ENCODE results near the gene RBP3.

Gene RBP3

GRCh38 chr10:47336387-47337134, 11.6 kb upstream of the RBP3 start:
- Histone ChIP-seq H3K27ac (ENCODE audit: low read length) (no peak overlapping the region), H3K79me2 (ENCODE audit: low read length) (no peaks in the 10 kb centered on the region), H3K4me3 (ENCODE audit: low read length) (no peak overlapping the region)

GRCh38 chr10:47337310-47337709, 10.9 kb upstream of the RBP3 start:
- no peak overlapping the region for H3K4me3 ChIP-seq (ENCODE audit: low read length)
- TF ChIP-seq EZH2phosphoT487 (IDR thresholded peaks at IDR 0.05; ENCODE audit: low read depth) (no peak), CTCF (IDR thresholded peaks at IDR 0.05; ENCODE audit: low read depth, low read length) (no peak)
- H3K9ac ChIP-seq (ENCODE audit: low read length) = no peak overlapping the region
- H3K9me3 ChIP-seq (ENCODE audit: insufficient read depth, low read length) = no peaks in the 10 kb centered on the region
- H4K20me1 ChIP-seq (ENCODE audit: insufficient read depth, low read length) = no peaks in the 10 kb centered on the region
- no peaks in the 10 kb centered on the region for H3K4me1 ChIP-seq (ENCODE audit: low read length)
- H3K4me2 ChIP-seq (ENCODE audit: low read length) = no peak overlapping the region
- H3K27ac ChIP-seq (ENCODE audit: low read length) = no peak overlapping the region
- no peak overlapping the region for H2AFZ ChIP-seq (ENCODE audit: low read depth, low read length)
- H3K36me3 ChIP-seq (replicated peaks; ENCODE audit: low read depth, low read length) = no peaks in the 10 kb centered on the region
- no peaks in the 10 kb centered on the region for H3K79me2 ChIP-seq (ENCODE audit: low read length)
- H3K27me3 ChIP-seq (ENCODE audit: low read depth, low read length) = no peaks in the 10 kb centered on the region; the same call in 1 of the 2 replicates

More at GRCh38 chr10:47336387-47337134, 11.6 kb upstream of the RBP3 start:
- H3K4me1 ChIP-seq (ENCODE audit: low read length) = no peaks in the 10 kb centered on the region
- H4K20me1 ChIP-seq (ENCODE audit: insufficient read depth, low read length) = no peaks in the 10 kb centered on the region
- no peak overlapping the region for H3K4me2 ChIP-seq (ENCODE audit: low read length)
- no peaks in the 10 kb centered on the region for H3K9me3 ChIP-seq (ENCODE audit: insufficient read depth, low read length)
- no peaks in the 10 kb centered on the region for H3K36me3 ChIP-seq (replicated peaks; ENCODE audit: low read depth, low read length)
- no peak overlapping the region for H2AFZ ChIP-seq (ENCODE audit: low read depth, low read length)
- no peaks in the 10 kb centered on the region; the same call in 1 of the 2 replicates for H3K27me3 ChIP-seq (ENCODE audit: low read depth, low read length)
- no peak overlapping the region for H3K9ac ChIP-seq (ENCODE audit: low read length)
- TF ChIP-seq EZH2phosphoT487 (IDR thresholded peaks at IDR 0.05; ENCODE audit: low read depth) (no peak), CTCF (IDR thresholded peaks at IDR 0.05; ENCODE audit: low read depth, low read length) (no peak)

DNA sequence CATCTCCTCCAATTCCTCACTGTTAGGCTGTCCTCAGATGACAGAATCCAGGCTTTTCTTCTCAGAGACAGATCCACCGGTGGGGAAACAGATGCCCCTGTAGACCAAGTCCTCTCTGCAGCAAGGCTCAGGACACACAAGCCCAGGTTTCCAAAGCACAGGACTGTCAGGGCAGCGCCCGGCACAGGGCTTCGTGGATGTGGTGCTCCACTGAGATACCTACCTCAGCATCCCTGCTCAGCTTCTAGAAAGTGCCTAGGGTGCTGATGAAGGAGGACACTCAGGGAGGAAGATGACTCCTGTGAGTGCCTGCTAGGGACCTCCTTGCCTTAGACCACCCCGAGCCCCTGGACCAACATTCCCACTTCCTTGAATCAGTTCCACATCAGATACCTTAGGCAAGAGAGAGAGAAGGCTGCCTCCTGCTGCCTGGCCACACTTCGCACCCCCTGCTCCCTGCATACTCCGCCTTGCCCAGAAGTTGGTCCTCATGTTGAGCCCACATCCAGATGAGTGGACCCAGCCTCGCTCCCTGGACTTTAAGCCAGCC, 8.9 kb upstream of the RBP3 start:
- no peak overlapping the region for H2AFZ ChIP-seq (ENCODE audit: low read depth, low read length)
- H3K27ac ChIP-seq (ENCODE audit: low read length) = no peak overlapping the region
- H3K36me3 ChIP-seq (replicated peaks; ENCODE audit: low read depth, low read length) = no peaks in the 10 kb centered on the region
- H3K27me3 ChIP-seq (ENCODE audit: low read depth, low read length) = no peaks in the 10 kb centered on the region; the same call in 1 of the 2 replicates
- TF ChIP-seq CTCF (IDR thresholded peaks at IDR 0.05; ENCODE audit: low read depth, low read length) = no peak
- no peak for TF ChIP-seq EZH2phosphoT487 (IDR thresholded peaks at IDR 0.05; ENCODE audit: low read depth)
- H3K4me3 ChIP-seq (ENCODE audit: low read length) = no peak overlapping the region
- no peak overlapping the region for H3K9ac ChIP-seq (ENCODE audit: low read length)
- H4K20me1 ChIP-seq (ENCODE audit: insufficient read depth, low read length) = no peaks in the 10 kb centered on the region
- no peaks in the 10 kb centered on the region for H3K9me3 ChIP-seq (ENCODE audit: insufficient read depth, low read length)
- H3K4me1 ChIP-seq (ENCODE audit: low read length) = no peaks in the 10 kb centered on the region
- no peaks in the 10 kb centered on the region for H3K79me2 ChIP-seq (ENCODE audit: low read length)
- no peak overlapping the region for H3K4me2 ChIP-seq (ENCODE audit: low read length)

GRCh38 chr10:47339759-47340607, 8.2 kb upstream of the RBP3 start:
- Histone ChIP-seq H3K79me2 (ENCODE audit: low read length) (no peaks in the 10 kb centered on the region), H4K20me1 (ENCODE audit: insufficient read depth, low read length) (no peaks in the 10 kb centered on the region), H3K4me2 (ENCODE audit: low read length) (no peak overlapping the region), H3K4me3 (ENCODE audit: low read length) (no peak overlapping the region), H3K9me3 (ENCODE audit: insufficient read depth, low read length) (no peaks in the 10 kb centered on the region), H3K9ac (ENCODE audit: low read length) (no peak overlapping the region), H3K36me3 (replicated peaks; ENCODE audit: low read depth, low read length) (no peaks in the 10 kb centered on the region), H3K27ac (ENCODE audit: low read length) (no peak overlapping the region), H3K27me3 (ENCODE audit: low read depth, low read length) (no peaks in the 10 kb centered on the region; the same call in 1 of the 2 replicates), H2AFZ (ENCODE audit: low read depth, low read length) (no peak overlapping the region), H3K4me1 (ENCODE audit: low read length) (no peaks in the 10 kb centered on the region)
- TF ChIP-seq EZH2phosphoT487 (IDR thresholded peaks at IDR 0.05; ENCODE audit: low read depth) = no peak
- TF ChIP-seq CTCF (IDR thresholded peaks at IDR 0.05; ENCODE audit: low read depth, low read length) = no peak
